ENCODE results near the gene ANKS1B. TPM values are rescaled to one million over a fixed set of nuclear protein-coding genes. Genes with fewer than 3 reads are reported as not detected.

ANKS1B gene
- total RNA-seq, 1 experiment from 2014 or later = 0.54 TPM

DNA sequence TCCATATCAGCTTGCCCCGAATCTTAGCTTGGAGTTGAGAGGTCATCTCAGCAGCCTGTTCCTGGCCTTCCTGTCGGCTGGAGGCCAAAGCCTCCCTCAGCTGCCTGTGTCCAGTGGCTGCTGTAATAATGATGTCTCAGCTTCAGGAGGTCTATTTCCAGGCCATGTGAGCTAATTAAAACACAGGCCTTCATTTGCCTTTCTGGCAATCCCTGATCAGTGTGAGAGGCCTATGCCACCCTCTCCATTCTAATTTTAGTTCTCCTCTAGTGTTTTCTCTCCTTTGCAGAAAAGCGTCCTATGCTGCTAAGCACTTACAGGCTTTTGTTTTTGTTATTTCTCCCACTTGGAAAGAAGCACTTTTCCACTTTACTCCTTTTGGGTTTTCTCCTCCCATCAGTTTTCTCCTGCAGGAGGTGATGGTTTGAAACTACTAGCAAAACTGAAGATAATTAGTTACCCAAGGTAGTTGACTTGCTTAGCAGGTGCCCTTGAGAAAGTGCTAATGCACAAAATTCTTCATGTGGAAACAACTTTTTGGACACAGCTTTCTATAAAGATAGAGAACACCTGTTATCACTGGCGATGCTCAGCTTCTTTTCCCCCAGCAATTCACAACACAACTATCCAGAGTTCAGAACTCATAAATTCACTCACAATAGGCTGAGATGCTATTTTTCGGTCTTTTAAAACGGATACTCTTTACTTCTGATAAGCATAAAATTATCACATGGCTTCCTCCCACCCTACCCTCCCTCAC is 592.5 kb downstream of the ANKS1B start:
- H3K27me3 ChIP-seq (ENCODE audit: insufficient read depth, low read length) = peaks cover 10% of the 10 kb centered on the region; the same call in 1 of the 2 replicates
- intact Hi-C loops (cut with micrococcal nuclease) = no loop called here
- DNase-seq (ENCODE audit: low read depth, low spot score) = no peak
- no peaks in the 10 kb centered on the region for H3K79me2 ChIP-seq (ENCODE audit: insufficient read depth, low read length)
- POLR2A ChIA-PET = no interaction called here
- H3K9ac ChIP-seq (ENCODE audit: low read length) = no peak overlapping the region
- no peaks in the 10 kb centered on the region for H3K4me1 ChIP-seq (ENCODE audit: control insufficient read depth in 1 of 2, insufficient read depth in 2 of 2, low read length in 2 of 2)
- no peak overlapping the region for H3K4me2 ChIP-seq (ENCODE audit: low read length)
- CTCF ChIA-PET = no interaction called here
- H4K20me1 ChIP-seq (ENCODE audit: insufficient read depth) = no peaks in the 10 kb centered on the region
- no peaks in the 10 kb centered on the region for H3K9me3 ChIP-seq (ENCODE audit: control insufficient read depth in 1 of 2, insufficient read depth in 1 of 2, low read depth in 1 of 2, low read length in 2 of 2)
- no peak for ATAC-seq
- no peak overlapping the region for H3K4me3 ChIP-seq (replicated peaks in 1 of 2; ENCODE audit: low read depth in 1 of 2, low read length in 2 of 2)
- TF ChIP-seq YY1 (IDR thresholded peaks at IDR 0.05; ENCODE audit: extremely low read depth, insufficient replicate concordance, low read depth, low read length) (no peak), ELF1 (IDR thresholded peaks at IDR 0.05; ENCODE audit: borderline replicate concordance, low read depth) (no peak), TCF7L2 (IDR thresholded peaks at IDR 0.05; ENCODE audit: borderline replicate concordance, extremely low read depth, insufficient read depth, insufficient read length) (no peak), FOSL1 (IDR thresholded peaks at IDR 0.05; ENCODE audit: low read depth) (no peak), CBX3 (IDR thresholded peaks at IDR 0.05; ENCODE audit: low read depth) (no peak)
- H3K36me3 ChIP-seq (ENCODE audit: control insufficient read depth in 1 of 2, insufficient read depth in 2 of 2, low read length in 2 of 2) = no peaks in the 10 kb centered on the region
- BruUV-seq (replicated peaks) = no TSS peak
- H3K9me2 ChIP-seq (ENCODE audit: insufficient read depth) = no peaks in the 10 kb centered on the region
- H3K27ac ChIP-seq (ENCODE audit: low read depth, low read length) = no peak overlapping the region
- RAD21 ChIA-PET (ENCODE audit: low non-redundant PET in 1 of 2, low total read pairs in 2 of 2, uncharacterized antibody in 2 of 2, unreplicated experiment in 2 of 2) = no interaction called here
- H2AFZ ChIP-seq (ENCODE audit: low read depth, low read length, poor library complexity, severe bottlenecking) = no peak overlapping the region

DNA sequence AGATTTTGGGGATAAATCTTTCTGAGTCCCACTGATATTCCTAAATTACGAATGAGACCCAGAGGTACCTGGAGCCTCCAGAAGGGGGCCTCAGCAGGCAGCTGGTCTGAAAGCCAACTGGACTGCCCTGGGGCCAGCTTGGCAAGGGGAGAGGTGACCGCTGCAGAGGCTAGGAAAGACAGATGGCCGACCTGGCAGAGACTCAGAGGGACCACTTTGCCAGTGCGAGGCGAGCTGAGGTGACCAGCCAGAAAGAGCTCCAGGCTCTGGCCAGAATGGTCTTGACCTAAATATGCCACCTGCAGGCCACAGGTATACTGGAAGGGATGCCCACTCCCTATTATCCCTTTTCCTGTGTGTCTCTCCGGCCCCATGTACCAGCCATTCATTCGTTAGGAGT is 594.0 kb downstream of the ANKS1B start:
- TF ChIP-seq POLR2A (IDR thresholded peaks at IDR 0.05; ENCODE audit: borderline replicate concordance, extremely low read depth, insufficient read depth, insufficient read length) (no peak), RAD21 (IDR thresholded peaks at IDR 0.05; ENCODE audit: low read depth) (peak; percentile 54)
- TF ChIP-seq, protein P1, sequence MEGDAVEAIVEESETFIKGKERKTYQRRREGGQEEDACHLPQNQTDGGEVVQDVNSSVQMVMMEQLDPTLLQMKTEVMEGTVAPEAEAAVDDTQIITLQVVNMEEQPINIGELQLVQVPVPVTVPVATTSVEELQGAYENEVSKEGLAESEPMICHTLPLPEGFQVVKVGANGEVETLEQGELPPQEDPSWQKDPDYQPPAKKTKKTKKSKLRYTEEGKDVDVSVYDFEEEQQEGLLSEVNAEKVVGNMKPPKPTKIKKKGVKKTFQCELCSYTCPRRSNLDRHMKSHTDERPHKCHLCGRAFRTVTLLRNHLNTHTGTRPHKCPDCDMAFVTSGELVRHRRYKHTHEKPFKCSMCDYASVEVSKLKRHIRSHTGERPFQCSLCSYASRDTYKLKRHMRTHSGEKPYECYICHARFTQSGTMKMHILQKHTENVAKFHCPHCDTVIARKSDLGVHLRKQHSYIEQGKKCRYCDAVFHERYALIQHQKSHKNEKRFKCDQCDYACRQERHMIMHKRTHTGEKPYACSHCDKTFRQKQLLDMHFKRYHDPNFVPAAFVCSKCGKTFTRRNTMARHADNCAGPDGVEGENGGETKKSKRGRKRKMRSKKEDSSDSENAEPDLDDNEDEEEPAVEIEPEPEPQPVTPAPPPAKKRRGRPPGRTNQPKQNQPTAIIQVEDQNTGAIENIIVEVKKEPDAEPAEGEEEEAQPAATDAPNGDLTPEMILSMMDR (IDR thresholded peaks at IDR 0.05 in 2 of 3, conservative IDR thresholded peaks at IDR 0.05 in 1 of 3; ENCODE audit: borderline replicate concordance in 1 of 3, insufficient read depth in 1 of 3, low read depth in 2 of 3, low read length in 2 of 3) = peak; percentile 65 to 74 (median 72)
- H3K79me2 ChIP-seq (ENCODE audit: insufficient read depth, low read length) = no peaks in the 10 kb centered on the region
- no TSS peak for BruUV-seq (replicated peaks)
- no peak overlapping the region for H2AFZ ChIP-seq (ENCODE audit: low read depth, low read length, poor library complexity, severe bottlenecking)
- no peak overlapping the region for H3K4me2 ChIP-seq (ENCODE audit: low read length)
- no peak overlapping the region for H3K27ac ChIP-seq (ENCODE audit: low read depth, low read length)
- no peaks in the 10 kb centered on the region for H3K9me2 ChIP-seq (ENCODE audit: insufficient read depth)
- RAD21 ChIA-PET (ENCODE audit: low non-redundant PET in 1 of 2, low total read pairs in 2 of 2, uncharacterized antibody in 2 of 2, unreplicated experiment in 2 of 2) = no interaction called here
- ATAC-seq (peak; percentile 89), DNase-seq (ENCODE audit: low read depth, low spot score) (no peak)
- H3K27me3 ChIP-seq (ENCODE audit: insufficient read depth, low read length) = peaks cover 10% of the 10 kb centered on the region; the same call in 1 of the 2 replicates
- no peaks in the 10 kb centered on the region for H3K36me3 ChIP-seq (ENCODE audit: control insufficient read depth in 1 of 2, insufficient read depth in 2 of 2, low read length in 2 of 2)
- POLR2A ChIA-PET = no interaction called here
- H3K9me3 ChIP-seq (ENCODE audit: control insufficient read depth in 1 of 2, insufficient read depth in 1 of 2, low read depth in 1 of 2, low read length in 2 of 2) = no peaks in the 10 kb centered on the region
- intact Hi-C loops (cut with micrococcal nuclease) = loop anchor here (2.0 kb wide), 1 partner anchor 268 kb away; no protein-coding TSS in a partner anchor
- no peak overlapping the region for H3K9ac ChIP-seq (ENCODE audit: low read length)
- H3K4me3 ChIP-seq (replicated peaks in 1 of 2; ENCODE audit: low read depth in 1 of 2, low read length in 2 of 2) = no peak overlapping the region
- H3K4me1 ChIP-seq (ENCODE audit: control insufficient read depth in 1 of 2, insufficient read depth in 2 of 2, low read length in 2 of 2) = no peaks in the 10 kb centered on the region
- CTCF ChIA-PET = interaction anchor here (0.8 to 1.6 kb wide), 4 partner anchors 138 to 377 kb away, joined by 3 to 7 read pairs (median 4); no protein-coding TSS in a partner anchor
- H4K20me1 ChIP-seq (ENCODE audit: insufficient read depth) = no peaks in the 10 kb centered on the region

All from HCT116 (cell line).